Dedifferentiated amniotic fluid mesenchymal stem cell (primary cell): ENCODE measurements around the gene SMYD3.

ENCODE experiments used
- DNase-seq: peaks from one replicate; pipeline ENCODE4 v3.0.0-alpha.2; 2016; ENCODE audit errors: extremely low spot score

Gene SMYD3

DNA sequence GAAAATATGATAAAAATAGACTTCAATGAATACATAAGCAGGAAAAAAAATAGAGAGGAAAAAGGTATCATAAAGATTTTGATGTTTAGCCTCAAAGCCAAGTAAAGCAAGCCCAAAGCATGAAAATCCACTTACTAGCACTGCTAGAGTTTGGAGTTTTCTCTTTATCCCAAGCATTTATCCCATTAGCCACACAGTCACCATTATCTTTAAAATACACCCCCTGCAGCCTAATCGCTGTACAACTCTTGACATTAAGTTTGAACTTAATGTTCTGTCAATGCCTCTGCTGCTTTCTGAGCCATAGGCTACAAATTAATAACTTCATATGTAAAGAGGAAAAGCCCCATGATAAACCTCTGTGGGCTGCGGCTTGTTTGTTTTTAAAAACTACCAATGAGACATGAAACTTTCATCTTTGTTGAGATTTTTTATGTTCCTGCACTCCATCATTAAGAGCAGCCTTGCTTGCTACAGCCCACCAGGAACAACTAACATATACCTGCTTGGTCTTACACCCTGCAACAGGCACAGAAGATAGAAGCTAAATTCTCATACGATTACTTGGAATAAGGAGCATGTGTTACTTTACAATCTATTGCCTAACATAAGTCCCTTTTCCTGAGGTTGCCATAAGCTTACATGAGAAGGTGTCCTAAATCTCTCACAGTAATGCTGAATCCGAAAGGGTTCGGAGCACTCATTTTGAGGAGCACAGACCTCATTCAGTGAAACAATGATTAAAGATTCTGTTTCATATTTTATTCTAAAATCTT is 202.4 kb downstream of the SMYD3 start:
- no peak for DNase-seq

DNA sequence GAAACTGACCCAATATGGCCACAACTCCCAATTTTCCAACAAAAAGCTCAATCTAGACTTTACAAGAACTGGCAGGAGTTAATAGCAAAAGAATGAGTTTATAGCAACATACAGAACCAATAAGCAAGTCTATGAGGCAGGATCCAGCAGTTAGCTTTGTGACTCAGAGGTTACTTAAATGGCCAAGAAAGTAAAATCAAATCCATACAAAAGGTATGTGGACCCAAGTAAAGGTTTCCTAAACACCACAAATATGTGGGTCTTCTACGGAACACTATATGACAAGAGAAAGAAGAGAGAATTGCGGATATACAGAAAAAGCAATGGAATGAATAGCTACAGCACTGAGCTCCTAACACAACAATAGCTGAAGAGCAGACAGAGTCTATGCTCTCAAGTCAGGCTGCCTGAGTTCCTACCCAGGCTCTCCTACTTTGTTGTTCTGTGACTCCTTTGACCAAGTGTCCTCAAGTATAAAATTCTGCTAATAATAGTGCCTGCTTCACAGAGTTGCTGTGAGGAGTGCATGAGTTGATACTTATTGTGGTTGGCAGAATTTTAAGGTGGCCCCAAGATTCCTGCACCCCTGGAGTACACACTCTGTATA is 204.3 kb downstream of the SMYD3 start:
- peak; percentile 59 for DNase-seq

DNA sequence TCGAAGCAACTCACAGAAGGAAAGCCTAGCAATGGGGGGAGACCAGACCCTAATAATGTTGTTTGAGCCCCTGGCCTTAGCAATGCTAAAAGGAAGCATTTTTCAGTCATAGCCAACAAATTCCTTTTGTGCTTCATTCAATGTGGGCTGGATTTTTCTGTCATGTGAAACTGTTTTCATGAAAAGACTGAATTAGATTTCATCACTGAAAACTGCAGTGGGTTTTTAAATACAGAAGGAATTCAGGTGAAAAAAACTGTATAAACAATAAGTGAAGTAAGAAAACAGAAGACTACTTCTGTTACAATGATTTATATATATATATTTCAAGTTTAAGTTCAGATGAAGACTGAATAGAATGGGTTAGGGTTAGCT is 204.8 kb downstream of the SMYD3 start:
- peak; percentile 43 for DNase-seq

DNA sequence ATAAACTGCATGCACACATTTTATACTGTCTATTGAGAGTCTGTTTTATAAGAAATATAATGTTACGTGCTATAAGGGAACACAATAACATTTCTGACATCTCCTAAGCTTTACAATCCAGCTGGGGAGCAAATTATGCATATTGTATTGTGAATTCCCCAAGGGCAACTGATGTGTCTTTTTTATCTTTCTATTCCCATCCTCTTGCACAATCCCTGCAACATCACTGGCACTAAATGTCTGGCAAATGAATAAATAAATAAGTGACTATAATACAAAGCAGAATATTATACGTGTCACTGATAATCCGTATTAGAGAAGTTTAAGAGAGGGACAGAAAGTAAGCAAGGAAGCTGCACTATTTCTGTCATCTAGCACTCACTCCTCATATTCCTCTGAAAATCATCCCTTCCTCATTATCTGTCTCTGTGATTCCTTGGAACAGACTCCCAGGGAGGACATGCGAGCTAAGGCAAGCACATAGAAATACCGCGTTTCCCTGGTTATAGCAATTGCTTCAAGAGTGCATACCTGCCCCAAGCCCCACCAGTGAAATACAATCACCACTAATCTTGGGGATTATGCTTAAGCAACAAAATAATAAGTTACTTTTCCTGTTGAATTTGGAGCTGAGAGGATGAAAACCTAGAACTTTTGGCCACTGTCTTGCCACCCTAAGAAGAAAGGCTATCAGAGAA is 205.4 kb downstream of the SMYD3 start:
- no peak for DNase-seq

DNA sequence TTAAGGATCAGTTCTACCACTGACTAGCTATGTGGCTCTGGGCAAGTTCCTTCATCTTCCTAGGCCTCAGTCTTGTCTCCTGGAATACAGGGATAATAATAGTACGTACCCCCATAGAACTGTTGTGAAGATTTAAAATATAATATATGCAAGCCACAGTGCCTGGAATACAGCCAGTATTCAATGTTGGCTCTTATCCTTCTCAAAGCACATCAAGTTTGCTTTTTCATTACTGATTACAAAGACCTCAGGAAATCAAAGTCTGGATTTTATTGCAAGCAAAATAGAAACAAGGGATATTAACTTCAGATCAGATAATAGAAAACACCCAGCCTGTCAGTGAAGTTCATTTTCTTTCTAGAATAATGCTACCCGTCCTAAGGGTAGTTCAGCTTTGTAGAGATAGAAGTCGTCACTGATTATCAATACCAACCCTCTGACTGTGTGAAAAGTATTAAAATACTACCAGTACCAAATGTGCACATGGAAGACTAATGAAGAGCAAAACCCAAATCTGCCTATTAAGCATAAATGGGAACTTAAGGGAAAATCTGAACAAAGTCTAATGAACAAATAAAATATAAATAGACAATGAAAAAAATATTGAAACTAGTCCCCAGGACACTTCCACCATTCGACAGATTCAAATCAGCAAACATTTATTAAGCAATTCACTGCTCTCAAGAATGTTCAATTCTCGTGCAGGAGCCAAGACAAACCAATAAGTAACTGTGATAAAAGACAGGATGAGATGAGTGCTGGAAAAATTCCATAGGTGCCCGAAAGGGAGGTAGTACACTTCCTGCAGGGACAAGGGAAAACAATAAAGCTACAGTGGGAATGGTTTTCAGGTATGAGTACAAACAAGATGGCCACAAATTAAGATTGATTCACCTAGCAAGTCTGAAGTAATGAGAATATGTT is 206.2 kb downstream of the SMYD3 start:
- DNase-seq, result no peak

DNA sequence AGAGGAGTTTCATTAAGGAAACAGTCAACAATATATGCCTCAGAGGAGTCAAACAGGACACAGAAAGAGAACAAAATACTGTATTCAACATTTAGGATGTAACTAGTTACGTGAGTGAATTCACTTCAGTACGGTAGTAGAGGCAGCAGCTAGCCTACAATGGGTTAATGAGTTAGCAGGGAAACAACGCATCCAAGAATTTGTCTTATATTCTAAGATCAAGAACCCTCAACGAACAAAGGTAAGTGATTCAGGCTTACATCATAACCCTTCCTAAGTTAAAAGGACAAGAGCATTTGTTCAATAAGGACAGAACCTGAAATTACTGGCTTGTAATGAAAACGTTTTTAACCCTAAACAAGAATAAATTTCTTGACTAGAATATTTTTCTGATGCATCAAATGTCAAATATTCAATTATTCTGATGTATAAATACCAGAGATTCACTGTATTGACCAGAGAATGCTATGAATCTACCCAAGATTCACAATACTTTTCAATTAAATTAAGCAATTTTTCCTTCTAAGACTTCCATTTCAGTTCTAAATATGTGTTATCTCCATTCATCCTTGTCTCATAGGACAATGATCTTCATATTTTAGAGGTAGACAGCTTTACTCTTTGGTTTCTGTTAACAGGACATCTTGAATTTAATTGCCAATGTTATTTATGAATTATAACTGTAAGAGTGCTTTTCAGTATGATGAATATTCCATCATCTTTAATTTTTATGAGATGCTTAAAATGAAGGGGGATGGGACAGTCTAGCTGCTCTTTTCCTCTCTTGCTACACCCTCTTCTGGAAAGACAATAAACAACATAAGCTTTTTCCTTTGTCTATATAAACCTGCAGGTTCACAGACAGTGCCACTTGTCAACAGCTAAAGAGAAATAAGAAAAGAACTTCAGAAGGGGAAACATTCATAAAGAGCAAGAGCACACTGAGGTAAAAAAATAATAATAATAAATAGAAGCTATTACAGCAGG is 209.5 kb downstream of the SMYD3 start:
- no peak for DNase-seq

DNA sequence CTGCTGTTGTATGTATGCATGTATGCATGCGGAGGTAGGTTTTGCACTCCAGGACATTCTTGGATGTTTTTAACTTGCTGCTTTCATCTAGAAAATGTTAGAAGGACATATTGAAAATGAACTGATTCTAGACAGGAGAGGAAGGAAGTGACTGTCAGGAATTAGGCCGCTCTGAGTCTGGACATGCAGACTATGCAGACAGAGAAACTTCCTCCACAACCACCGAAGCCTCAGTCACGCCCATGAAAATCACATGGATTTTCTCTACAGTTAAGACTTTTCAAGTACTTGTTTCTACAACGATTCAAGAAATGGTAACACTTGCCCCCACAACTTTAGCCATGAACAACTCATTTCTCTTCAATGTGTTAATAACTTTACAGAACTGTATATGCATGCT is 211.1 kb downstream of the SMYD3 start:
- no peak for DNase-seq

DNA sequence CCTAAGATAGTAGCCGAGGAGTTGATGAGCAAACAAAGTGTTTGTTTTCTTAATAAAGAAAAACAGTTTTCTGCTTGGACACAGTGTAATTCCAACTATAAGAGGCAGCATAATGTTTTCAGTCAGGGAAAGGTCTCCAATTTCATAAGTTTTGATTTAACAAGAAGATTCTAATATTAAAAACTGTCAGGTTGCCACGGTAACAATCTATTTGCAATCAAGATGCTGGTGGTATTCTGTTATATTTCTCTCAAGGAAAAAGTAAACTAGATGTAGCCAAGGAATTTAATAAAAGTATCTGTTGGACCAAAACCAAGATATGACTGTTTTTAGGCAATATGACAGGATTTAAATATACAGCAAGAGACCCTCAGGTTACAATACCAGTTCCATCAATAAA is 211.7 kb downstream of the SMYD3 start:
- no peak for DNase-seq

DNA sequence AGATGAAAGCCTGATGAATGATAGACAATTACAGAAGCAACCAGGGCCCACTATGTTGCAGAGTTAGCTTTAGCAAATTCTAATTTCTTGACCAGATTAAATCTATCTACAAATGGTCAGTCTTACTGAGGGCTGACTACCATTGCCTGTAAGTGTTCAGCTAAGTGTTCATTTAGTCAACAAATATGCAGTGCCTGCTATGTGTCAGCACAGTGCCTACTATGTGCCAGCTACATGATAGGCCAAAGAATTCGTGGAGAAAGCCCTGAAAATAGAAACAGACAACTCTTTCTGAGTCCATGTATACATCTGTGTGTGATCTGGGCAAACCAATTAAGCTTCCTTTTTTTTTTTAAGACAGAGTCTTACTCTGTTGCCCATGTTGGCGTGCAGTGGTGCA is 212.8 kb downstream of the SMYD3 start:
- no peak for DNase-seq

DNA sequence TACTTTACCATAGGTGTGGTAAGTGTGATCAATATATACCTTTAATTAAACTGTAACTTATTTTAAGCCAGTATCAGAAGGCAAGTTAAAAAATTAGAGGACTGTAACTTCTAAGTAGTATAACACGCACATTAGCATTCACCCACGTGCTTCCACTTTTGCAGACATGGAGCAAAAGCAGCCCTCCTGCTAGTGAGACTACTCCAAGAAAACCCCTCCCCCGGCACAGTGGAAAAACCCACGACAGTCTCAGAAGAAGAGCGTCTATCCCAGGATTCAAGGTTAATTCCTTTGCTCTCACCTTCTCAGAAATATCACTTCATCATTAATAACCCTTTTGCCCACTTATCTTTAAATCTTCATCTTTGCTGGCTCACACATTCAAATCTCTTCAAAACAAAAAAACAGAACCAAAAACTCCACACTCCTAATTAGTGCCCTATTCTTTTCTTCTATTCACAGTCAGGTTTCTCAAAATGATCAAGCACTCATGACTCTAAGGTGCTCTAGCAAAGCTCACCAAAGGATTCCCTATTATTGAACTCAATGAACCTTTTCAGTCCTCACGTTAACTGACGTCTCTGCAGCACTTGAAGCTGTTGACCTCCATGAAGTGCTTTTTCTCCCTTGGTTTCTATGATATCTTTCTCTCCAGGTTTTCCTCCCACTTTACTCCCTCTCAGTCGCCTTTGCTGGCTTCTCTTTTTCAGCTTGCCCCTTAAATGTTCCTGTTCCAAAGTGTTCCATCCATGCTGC is 213.5 kb downstream of the SMYD3 start:
- no peak for DNase-seq

DNA sequence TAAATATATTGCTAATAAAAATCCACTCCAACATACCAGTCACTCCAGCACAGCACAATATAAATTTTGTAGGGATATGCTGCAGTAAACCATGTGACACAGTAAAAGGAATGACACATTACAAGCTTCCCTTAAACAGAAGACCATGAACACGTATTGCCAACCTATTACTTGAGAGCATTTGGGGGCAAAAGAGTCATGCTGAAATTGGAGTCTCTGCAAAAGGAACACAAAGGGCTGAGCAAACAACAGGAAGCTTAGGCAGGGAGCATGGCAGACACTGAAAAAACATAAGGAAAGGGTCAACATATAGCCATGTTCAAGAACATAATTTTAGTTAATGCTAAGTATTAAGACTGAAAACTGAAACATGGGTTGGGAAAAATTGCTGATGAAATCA is 214.5 kb downstream of the SMYD3 start:
- DNase-seq, result peak; percentile 13

DNA sequence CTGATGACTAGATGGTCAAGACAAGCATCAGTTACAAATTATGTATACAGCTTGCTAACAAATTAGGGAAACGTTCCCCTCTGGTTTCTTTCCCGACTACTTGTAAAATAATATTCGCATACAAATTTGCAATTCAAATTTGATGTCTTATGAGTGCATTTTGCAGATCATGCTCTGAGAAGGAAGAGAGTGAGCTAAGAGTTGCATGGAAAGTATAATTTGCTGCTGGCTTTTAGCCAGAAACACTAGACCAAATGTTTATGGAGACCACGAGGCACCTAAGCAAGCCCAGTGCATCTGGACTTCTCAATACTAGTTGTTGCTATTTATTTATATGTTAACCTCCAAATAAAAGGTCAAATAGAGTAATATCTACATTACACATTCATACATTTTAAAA is 216.0 kb downstream of the SMYD3 start:
- DNase-seq, result no peak

DNA sequence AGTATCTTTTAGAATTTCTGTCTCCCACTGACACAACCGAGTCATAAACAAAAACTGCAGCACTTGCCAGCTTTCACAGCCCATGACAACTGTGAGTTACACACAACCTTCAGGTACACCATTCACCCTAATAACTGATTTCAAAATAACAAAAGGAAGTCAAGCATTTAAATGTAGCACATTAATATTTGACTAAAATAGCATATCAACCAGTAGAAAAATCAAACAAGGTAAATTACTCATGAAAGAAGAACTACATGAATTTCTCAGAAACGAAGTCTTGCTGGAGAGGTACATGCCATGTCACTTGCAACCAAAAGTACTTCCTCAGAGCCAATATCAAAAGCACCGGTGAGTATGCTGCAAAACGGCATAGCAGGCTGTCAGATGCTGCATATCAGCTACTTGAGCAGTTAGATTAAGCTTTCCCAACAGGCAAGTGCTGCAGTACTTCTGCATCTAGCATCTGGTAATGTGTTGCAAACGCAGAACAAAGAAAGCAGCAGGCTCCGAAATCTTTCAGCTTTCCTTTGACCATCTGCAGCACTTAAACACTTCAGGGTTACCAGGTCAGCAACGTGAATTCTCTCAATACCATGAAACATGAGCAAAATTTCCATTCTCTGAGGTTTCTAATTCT is 223.2 kb downstream of the SMYD3 start:
- DNase-seq, result no peak

DNA sequence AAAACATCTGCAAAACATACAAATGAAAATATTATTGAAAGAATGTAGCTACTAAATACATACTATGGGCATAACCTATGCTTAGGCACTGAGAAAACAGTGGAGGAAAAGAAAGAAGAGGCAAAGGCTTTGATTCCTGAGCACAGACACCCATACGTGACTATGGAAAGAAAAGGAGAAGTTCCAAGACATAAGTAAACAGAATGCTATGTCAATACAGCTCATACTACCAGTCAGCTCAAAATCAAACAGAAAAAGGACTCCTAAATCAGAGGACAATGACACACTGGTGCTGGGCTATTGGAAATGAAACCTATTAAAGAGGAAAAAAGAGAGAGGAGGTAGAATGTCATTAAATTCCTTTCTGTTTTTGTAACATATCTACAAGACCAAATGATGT is 225.4 kb downstream of the SMYD3 start:
- no peak for DNase-seq

DNA sequence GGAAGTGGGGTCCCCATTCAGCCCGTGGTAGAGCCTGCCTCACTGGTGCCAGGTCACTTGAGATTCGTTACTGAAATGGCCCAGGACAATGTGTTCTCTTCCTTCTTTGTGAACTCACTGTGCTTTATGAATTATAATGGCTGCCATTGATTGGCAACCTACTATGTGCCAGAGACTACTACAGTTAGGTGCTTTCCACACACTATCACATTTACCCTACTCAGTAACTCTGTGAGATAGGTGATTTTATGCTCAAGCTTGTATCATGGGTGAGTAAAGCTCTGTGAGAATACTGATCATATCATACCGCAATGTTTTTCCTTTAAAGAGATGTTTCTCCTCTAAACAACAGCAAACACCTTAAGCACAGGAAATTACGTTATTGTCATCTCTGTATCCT is 225.9 kb downstream of the SMYD3 start:
- no peak for DNase-seq

DNA sequence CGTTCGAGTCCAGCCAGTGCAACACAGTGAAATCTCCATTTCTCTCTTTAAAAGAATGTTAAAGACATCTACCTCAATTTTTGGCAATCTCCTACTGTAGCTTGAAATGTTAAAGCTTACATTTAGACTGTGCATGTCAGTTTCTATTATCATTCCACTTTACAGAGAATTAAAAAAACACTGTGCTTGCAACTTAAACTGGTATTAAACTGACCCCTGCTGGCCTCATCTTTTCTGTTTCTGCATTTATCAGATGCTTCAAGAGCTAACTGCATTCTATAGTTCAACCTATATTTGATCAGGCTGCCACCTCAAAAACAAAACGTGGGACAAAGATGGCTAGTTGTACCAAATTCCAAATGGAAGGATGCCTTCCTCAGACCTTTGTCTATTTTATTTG is 226.5 kb downstream of the SMYD3 start:
- DNase-seq, result peak; percentile 47

DNA sequence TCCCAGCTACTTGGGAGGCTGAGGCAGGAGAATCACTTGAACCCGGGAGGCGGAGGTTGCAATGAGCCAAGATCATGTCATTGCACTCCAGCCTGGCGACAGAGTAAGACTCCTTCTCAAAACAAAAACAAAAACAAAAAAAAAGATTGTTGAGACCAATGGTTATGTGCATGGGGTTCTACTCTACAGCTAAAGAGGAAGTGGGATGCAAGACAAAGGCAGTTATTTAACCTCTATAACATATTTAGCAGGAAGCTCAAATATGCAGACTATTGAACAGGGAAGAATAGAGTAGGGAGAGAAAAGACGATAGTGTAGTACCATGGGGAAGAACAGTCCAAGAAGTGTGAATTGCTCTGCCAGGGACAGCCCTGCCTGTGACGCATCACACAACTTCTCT is 227.7 kb downstream of the SMYD3 start:
- DNase-seq, result no peak

DNA sequence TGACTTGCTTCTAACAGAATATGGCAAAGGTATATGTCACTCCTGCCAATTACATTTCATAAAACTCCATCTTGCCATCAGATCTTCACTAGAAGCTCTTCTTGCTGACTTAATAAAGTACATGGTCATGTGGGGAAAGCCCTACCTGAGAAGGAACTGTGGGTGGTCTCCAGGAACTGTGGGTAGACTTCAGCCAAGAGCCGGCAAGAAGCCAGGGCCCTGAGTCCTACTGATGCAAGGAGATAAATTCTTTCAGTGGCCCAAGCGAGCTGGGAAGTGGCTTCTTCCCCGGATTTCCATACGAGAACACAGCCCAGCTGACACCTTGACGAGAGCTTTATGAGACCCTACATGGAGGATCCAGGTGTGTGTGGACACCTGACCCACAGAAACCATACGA is 228.7 kb downstream of the SMYD3 start:
- DNase-seq, result no peak

DNA sequence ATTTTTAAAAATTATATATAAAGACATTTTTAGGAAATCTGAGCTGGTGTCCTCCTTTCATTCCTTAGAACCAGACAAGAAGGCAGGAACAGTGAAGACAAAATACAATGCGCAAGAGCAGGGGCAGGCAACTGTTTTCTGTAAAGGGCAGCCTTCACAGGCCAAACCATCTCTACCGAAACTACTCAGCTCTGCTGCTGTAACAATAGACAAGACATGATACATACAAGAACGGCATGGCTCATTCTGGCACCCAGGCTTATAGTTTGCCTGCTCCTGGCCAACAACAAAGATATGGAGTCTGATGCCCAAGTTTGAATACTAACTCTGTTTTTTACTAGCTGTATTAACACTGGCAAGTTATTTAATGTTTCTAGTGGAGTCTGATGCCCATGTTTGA is 232.0 kb downstream of the SMYD3 start:
- DNase-seq, result no peak

DNA sequence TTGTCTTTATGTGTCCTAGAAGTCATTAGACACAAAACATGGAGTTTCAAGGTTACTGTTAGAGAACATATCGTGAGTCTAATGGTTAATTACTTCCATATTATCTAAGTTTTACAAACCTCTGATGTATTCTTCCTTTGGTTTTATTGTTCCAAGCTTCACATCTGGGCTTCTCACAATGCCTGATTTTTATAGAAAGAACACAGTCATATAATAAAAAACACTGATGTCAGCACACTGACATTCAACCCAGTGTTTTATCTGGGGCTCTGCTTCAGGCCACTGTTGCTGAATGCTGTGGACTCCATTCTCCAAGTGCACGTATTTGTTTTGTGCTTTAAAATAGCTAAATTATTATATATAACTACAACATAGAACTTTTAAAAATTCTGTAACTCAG is 232.9 kb downstream of the SMYD3 start:
- no peak for DNase-seq
